Upper lobe of left lung (tissue), 4 donors: ENCODE measurements around the gene ABCE1.

Experiments used
- CTCF ChIP-seq, 6 experiments: fragments of 450-650 bp in 4 of 6; fragments of 200-600 bp in 2 of 6; sonication (generic) in 2 of 6; IDR thresholded peaks; one replicate each; pipeline ENCODE4 v1.5.1; 2016 to 2019; ENCODE audit warnings: antibody characterized with exemption in 6 of 6
- EP300 ChIP-seq, 4 donors: sonication (generic); formaldehyde crosslinking; IDR thresholded peaks; one replicate each; pipeline ENCODE4 v1.5.1; 2017; ENCODE audit warnings: antibody characterized with exemption in 4 of 4, control low read depth in 2 of 4
- POLR2A ChIP-seq, 4 donors: fragments of 450-650 bp; IDR thresholded peaks; one replicate each; pipeline ENCODE4 v1.5.1; 2016 to 2017; ENCODE audit warnings: antibody characterized with exemption in 4 of 4, mild to moderate bottlenecking in 2 of 4

DNA sequence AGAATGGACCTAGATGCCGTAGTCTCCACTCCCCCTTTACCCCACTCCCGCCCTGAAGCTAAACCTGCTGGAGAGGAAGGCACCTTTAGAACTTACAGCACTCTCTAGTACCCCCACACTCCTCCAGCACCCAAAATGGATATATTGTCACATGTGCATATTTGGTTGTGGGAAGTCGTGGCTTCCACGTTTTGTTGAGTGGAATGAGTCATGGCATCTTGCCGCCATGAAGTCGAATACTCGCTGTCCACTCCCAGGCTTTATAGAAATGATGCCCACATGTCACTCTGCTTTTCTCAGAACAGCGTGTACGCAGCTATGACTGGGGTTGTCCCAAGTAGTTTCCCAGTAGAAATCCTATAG is 545 bp downstream of the ABCE1 start:
- TF ChIP-seq EP300 (IDR thresholded peaks at IDR 0.05) (no peak), CTCF (IDR thresholded peaks at IDR 0.05) (no peak), POLR2A (IDR thresholded peaks at IDR 0.05) (no peak)
